GM19463 (cell line): Measurements from ENCODE around the gene TOPBP1.
A peak's percentile ranks its signal among the peaks of the same experiment; 100 is the strongest.
"Not testable (repeated sequence)": the region's sequence is repeated elsewhere in the genome, so short reads cannot be mapped to it uniquely, and the experiment has no call there.

ENCODE experiments used
- ATAC-seq: cut with Tn5 transposase; IDR thresholded peaks from one replicate; pipeline ENCODE4 v1.9.1; 2021; ENCODE audit warnings: mild to moderate bottlenecking, moderate library complexity; ENCODE audit not compliant: unreplicated experiment

Gene TOPBP1

GRCh38 chr3:133674290-133674919 lies 12.7 kb upstream of the TOPBP1 start:
- ATAC-seq = no peak

GRCh38 chr3:133673746-133674145 lies 12.0 kb upstream of the TOPBP1 start:
- no peak for ATAC-seq

GRCh38 chr3:133672461-133672860 lies 10.7 kb upstream of the TOPBP1 start:
- no peak for ATAC-seq

- ATAC-seq = no peak
Observed at GRCh38 chr3:133670525-133670995, 8.8 kb upstream of the TOPBP1 start.

- ATAC-seq = no peak
Observed at GRCh38 chr3:133669949-133670524, 8.3 kb upstream of the TOPBP1 start.

- ATAC-seq = no peak
Observed at GRCh38 chr3:133667118-133667517, 5.4 kb upstream of the TOPBP1 start.

GRCh38 chr3:133665188-133665587 lies 3.4 kb upstream of the TOPBP1 start:
- ATAC-seq = not testable (repeated sequence)

GRCh38 chr3:133663569-133664313 lies 2.0 kb upstream of the TOPBP1 start:
- ATAC-seq = peak; percentile 49

- ATAC-seq = peak; percentile 44
Observed at GRCh38 chr3:133662278-133662651, 524 bp upstream of the TOPBP1 start.

GRCh38 chr3:133659806-133660205 lies 1.9 kb downstream of the TOPBP1 start:
- ATAC-seq = no peak

GRCh38 chr3:133655731-133656515 lies 5.8 kb downstream of the TOPBP1 start:
- ATAC-seq = no peak

GRCh38 chr3:133649486-133650068 lies 12.2 kb downstream of the TOPBP1 start:
- no peak for ATAC-seq

GRCh38 chr3:133644768-133645167 lies 17.0 kb downstream of the TOPBP1 start:
- no peak for ATAC-seq

- ATAC-seq = no peak
Observed at GRCh38 chr3:133643611-133644010, 18.1 kb downstream of the TOPBP1 start.

GRCh38 chr3:133641254-133641653 lies 20.5 kb downstream of the TOPBP1 start:
- ATAC-seq = no peak

GRCh38 chr3:133633439-133633838 lies 28.3 kb downstream of the TOPBP1 start:
- no peak for ATAC-seq

GRCh38 chr3:133629146-133629545 lies 32.6 kb downstream of the TOPBP1 start:
- ATAC-seq = no peak

- no peak for ATAC-seq
Observed at GRCh38 chr3:133627789-133628188, 34.0 kb downstream of the TOPBP1 start.

- peak; percentile 98 for ATAC-seq
Observed at GRCh38 chr3:133620066-133620784, 41.5 kb downstream of the TOPBP1 start.

- no peak for ATAC-seq
Observed at GRCh38 chr3:133611534-133611933, 50.2 kb downstream of the TOPBP1 start.
